GM19324 (cell line): ENCODE measurements around the gene STAT2.
"Not testable (repeated sequence)": the region's sequence is repeated elsewhere in the genome, so short reads cannot be mapped to it uniquely, and the experiment has no call there.

ENCODE experiments used
- ATAC-seq: cut with Tn5 transposase; IDR thresholded peaks from one replicate; pipeline ENCODE4 v1.9.1; 2021; ENCODE audit warnings: mild to moderate bottlenecking, moderate library complexity; ENCODE audit not compliant: unreplicated experiment, low FRiP score

STAT2 gene

GRCh38 chr12:56332512-56333196 lies 27.3 kb downstream of the STAT2 start:
- no peak for ATAC-seq

DNA sequence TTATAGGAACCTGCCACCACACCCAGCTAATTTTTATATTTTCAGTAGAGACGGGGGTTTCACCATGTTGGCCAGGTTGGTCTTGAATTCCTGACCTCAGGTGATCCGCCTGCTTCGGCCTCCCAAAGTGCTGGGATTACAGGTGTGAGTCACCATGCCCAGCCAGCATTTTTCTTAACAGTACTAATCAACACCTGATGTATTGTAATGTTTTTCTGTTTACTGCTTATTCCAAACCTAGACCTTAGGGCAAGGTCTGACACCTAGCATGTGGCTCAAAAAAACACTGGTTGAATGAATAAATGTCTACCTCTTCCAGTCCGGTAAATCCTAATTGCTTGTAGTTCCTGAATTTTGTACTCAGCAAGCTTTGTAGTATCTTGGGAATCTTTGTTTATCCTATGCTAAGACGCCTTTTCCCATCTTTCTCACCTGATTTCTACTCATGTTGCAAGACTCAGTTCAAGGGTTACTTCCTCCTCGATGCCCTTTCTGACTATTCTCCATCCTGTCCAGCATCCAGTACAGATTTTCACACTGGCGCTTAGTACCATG lies 28.9 kb downstream of the STAT2 start:
- ATAC-seq = no peak

DNA sequence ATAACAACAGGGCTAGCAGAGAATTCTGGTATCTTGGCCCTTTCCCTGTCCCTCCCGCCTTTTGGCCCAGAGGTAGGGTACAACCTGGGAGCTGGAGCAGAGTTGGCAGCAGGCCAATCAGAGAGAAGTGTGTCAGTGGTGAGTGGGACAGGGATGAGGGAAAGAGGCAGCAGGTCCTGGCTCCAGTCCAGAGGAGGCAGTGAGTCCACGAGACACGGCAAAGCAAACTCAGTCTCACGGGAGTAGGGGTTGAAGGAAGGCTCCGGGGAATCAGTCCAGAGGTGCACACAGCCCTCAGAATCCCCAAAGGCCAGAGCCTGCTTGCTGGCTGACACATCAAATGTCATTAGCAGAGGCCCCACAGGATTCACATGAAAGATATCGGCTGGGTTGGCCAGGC lies 33.4 kb downstream of the STAT2 start:
- ATAC-seq = no peak

- no peak for ATAC-seq
Measured at GRCh38 chr12:56326126-56326525, 33.8 kb downstream of the STAT2 start.

GRCh38 chr12:56324206-56324605 lies 35.7 kb downstream of the STAT2 start:
- ATAC-seq = no peak

DNA sequence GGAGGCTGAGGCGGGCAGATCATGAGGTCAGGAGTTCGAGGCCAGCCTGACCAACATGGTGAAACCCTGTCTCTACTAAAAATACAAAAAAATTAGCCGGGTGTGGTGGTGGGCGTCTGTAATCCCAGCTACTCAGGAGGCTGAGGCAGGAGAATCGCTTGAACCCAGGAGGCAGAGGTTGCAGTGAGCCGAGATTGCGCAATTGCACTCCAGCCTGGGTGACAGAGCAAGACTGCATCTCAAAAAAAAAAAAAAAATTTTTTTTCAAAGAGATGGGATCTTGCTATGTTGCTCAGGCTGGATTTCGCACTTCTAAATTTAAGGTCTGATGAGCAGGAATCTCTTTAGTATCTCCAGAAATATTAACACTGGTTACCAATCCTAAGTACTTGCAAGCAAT lies 38.3 kb downstream of the STAT2 start:
- ATAC-seq = not testable (repeated sequence)

GRCh38 chr12:56321027-56321426 lies 38.9 kb downstream of the STAT2 start:
- no peak for ATAC-seq

- no peak for ATAC-seq
Measured at GRCh38 chr12:56317675-56318074, 42.2 kb downstream of the STAT2 start.

GRCh38 chr12:56315622-56316473 lies 44.1 kb downstream of the STAT2 start, which contains the start of gene CNPY2:
Gene CNPY2, minus strand, starts transcription at chr12:56315988. Its CDS starts 771 bp downstream, at chr12:56315217.
- ATAC-seq = peak; percentile 89

DNA sequence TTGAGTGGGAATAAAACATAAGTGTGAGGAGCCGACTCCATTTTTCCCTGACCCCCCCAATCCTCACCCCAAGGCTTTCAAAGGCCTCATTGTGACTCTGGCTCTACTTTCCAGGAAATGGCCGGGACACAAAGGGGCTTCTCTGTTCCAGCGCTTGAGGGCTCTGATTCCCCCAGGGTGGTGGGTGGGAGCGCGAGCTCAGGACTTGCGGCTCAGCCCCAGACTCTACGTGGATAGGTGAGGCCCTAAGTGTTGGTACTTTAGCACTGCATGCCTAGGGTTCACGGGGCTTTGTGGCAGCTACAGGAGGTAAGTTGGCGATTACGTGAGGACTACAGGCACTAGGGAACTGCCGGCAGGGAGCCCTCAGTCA lies 44.7 kb downstream of the STAT2 start:
- ATAC-seq = no peak

GRCh38 chr12:56311003-56311402 lies 48.9 kb downstream of the STAT2 start:
- ATAC-seq = no peak

DNA sequence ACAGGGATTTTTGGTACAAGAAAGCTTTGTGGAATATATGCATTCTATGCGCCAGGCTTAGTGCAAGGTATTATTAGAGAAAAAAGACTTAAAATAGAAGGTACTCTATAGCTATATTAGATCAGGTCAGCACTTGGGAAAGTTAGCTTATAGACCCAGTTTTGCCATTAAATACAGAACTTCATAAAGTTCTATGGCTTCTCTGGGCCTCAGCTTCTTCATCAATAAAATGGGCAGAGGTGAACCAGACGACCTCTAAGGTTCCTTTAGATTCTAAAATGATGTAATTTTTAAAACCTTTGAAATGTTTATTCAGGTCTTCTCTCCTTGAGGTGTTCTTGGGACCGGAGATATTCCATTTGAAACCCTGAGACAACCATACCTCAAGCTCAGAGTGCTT lies 51.2 kb downstream of the STAT2 start:
- ATAC-seq = no peak

GRCh38 chr12:56307221-56307965 lies 52.5 kb downstream of the STAT2 start:
- ATAC-seq = no peak

DNA sequence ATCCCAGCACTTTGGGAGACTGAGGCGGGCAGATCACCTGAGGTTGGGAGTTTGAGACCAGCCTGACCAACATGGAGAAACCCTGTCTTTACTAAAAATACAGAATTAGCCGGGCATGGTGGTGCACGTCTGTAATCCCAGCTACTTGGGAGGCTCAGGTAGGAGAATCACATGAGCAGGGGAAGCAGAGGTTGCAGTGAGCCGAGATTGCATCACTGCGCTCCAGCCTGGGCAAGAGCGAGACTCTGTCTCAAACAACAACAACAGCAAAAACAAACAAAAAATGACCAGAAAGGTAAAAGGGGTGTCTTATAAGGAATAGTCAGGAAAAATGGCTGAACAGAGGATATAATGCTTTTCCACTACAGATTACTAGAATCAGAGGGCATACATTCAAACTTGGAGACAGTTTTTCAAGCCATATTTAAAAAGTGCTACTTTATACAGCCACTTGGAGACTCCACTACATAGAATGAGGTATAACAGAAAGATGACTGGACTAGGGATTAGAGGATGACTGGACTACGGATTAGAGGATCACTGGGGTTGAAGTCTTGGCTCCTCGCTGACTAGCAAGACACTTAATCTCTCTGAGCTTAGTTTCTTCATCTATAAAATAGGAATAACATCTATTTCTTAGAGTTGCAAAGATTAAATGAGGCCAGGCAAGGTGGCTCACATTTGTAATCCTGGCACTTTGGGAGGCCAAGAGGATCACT lies 54.9 kb downstream of the STAT2 start:
- no peak for ATAC-seq

DNA sequence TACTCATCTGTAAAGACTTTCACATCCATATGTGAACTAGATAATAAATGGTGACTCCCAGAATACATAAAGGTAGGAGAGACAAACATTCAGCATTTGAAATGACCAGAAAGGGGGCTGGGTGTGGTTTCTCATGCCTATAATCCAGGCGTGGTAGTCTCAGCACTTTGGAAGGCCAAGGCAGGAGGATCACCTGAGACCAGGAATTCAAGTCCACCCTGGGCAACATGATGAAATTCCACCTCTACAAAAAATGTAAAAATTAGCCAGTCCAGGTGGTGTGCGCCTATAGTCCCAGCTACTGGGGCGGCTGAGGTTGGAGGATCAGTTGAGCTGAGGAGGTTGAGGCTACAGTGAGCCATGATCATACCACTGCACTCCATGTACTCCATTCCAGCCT lies 55.6 kb downstream of the STAT2 start:
- ATAC-seq = no peak

DNA sequence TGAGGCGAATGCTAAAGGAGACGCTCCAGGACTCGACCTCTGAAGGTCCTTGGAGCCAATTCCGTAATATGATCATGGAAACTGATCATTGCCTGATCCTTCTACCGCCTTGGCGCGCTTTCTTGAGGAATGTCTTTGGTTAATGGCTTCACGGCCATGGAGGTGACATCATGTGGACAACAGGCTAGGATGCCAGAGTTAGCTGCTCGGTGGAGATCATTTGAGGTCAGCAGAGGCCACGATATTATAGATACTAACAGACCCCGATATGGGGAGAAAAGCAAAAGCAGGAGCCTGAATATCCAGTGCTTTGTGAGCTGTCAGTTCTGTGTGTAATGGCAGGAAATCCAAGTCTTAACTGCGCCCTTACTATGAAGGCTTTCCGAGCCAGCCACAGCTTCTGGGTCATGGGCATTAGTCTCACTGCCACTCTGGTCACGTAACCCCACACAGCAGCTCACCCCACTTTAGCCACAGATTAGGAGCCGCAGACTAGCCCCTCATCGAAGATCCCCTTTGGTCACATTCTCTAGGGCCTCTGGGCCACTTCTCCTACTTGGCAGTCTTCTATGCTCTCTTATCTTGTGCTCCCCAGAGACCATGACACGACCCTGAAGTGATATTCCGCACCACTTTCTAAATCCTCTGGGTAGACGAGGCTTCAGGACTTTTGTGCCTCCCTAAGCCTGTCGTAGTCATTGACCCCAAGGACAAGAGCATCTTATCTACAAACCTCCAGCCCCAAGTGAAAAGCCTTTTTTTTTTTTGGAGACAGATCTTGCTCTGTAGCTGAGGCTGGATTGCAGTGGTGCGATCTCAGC lies 59.1 kb downstream of the STAT2 start:
- no peak for ATAC-seq

- ATAC-seq = peak; percentile 93
Measured at GRCh38 chr12:56299853-56300643, 59.9 kb downstream of the STAT2 start, which contains the start of gene CS. Gene CS, minus strand, starts transcription at chr12:56300330. Its CDS starts 129 bp downstream, at chr12:56300201.

- no peak for ATAC-seq
Measured at GRCh38 chr12:56299308-56299852, 60.5 kb downstream of the STAT2 start.
